Stimulated activated CD4-positive, alpha-beta T cell treated with anti-CD3 and anti-CD28 coated beads, Interleukin-12 subunit alpha, Interleukin-12 subunit beta, amount 100 ng/mL, for 48 hours (primary cell): ENCODE data around the gene C11orf24.

Source experiments
- DNase-seq, 3 donors: peaks; one replicate each; pipeline ENCODE4 v3.0.0-alpha.2; 2020; ENCODE audit warnings: low read depth in 2 of 3, low spot score in 1 of 3

Gene C11orf24

DNA sequence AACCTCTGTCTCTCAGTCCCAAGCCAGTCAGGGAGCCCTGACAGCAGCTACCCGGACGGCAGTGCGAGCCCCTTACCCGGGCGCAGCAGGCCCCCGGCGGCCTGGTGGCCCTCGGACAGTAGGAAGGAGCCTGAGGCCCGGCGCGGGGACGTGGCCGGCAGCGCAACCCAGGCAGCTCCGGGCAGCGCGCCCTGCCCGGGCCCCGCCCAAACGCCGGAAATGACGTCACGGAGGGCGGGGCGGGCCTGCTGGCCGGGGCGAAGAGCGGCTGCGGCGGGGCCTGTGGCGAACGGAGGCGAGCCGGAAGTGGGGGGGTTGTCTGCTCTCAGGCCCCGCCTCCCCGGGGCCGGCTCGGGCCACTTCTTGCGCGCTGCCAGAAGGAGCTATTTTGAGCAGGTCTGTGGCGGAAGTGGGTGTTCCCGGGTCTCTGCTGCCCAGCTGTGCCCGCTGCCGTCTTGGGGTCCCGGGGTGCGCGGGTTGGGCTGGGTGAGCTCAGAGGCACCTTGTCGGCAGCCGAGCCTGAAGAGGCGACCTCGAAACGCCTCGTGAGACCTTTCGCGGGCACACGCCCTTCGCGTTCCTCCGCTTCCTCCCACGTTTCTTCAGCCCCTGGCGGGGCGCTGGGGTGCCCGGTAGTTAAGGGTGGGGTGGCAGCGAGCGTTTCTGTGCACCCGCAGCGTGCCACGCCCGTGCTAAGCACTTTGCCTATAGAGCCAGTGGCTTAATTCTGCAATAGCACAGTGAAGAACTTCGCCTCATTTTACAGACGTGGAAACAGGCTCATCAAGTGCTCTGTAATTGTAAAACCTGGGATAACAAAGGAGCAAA is at the start of gene C11orf24:
Gene C11orf24 (minus strand): TSS at position 193 of the 828 bp plus-strand sequence. CDS start 8,206 bp downstream, outside the sequence.
- peak; percentile 83 to 93 (median 85) for DNase-seq

- DNase-seq = no peak
Observed at GRCh38 chr11:68317147-68317785, 45.5 kb upstream of the C11orf24 start.

DNA sequence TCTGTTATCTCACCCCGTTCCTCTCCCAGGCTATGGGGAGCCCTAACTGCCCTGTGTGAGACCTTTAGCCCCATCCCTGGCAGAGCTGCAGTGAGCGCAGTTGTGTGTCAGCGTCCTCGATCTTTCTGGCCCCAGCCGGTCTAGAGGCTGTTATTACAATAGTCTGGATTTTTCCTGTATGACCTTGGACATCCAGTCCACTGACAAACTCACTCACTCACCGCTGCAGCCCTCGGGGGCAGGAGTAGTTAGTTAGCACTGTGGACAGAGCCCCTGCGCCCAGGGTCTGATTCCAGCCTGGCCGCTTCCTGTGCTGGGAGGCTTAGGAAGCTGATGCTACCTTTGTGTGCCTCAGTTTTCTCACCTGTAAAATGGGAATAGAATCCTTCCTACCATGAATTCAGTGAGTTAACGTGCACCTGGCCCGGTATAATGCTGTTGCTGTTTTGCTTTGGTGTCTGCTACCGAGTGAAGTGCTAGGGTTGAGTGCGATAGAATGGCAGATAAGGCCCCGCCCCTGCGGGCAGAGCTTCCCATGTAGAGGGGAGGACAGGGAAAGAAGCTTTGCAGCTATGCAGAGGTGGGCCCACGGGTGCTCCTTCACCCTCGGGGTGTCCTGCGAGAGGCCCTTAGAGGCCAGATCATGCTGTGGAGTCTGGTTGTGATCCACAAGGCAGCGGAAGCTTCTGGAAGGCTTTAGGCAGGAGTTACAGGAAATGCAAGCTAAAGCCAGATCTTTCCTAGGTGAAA is 43.6 kb upstream of the C11orf24 start:
- no peak for DNase-seq

- no peak for DNase-seq
Observed at GRCh38 chr11:68314203-68315170, 42.7 kb upstream of the C11orf24 start.

GRCh38 chr11:68313574-68314202 is 41.9 kb upstream of the C11orf24 start:
- no peak for DNase-seq

DNA sequence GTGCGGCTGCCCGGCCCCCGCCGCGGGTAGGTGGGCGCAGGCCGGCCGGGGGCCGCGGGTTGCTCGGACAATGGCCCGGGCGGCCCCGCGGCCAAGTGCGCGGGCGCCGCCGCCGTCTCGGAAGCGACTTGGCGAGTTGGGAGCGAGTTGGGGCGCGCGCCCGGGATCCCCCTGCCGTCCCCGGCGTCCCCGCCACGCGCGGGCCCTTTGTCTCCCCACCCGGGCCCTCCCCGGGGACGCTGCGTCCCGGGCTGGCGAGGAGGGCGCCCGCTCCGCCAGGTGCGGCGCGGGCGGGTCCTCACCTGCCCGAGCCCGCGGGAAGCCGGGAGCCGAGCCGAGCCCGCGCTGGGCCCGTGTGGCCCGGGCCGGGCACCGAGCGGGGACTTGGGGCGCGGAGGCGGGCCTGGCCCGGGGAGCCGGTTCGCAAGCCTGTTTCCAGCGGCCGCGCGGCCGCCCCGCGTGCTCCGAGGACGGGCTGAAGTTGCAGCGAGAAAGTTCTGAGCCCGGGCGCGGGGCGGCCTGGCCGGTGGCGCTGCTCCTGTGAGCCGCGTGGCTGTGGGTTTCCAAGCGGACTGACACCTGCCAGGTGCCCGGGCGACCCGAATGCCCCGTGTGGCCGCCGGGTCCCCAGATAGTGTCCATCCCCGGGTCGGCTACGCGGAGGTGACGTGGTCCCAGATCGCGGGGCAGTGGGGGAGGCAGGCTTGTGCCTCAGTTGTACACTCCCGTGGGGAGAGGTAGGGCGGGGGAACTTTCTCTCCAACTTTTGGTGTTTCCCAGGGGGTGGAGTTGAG is 41.2 kb upstream of the C11orf24 start:
- DNase-seq = peak in 1 of 3 donors; percentile 15

DNA sequence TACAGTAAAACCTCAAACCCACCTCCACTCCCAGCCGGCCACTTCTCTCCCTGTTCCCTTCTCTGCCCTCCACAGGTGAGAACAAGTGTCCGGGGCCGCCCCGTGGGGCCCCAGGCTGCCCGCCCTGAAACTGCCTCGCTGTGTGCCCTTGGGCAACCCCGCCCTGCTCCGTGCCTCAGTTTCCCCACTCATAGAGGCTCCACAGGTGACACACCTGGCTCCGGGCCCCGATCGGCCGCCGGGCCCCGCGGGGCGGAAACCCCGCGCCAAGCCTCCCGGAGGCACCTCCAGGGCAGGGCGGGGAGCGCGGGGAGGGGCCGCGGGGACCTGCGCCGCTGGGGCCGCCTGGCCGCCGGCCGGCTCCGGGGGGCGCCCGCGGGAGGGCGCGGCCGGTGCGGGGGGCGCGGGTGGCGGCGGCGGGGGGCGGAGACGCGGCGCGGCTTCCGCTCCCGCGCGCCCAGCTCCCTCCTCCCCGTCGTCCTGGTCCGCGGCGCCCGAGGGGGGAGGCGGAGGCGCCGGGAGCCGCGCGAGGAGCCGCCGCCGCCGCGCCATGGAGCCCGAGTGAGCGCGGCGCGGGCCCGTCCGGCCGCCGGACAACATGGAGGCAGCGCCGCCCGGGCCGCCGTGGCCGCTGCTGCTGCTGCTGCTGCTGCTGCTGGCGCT is 40.5 kb upstream of the C11orf24 start, which contains the start of gene LRP5:
Gene LRP5 (plus strand): TSS at position 475 of the 663 bp plus-strand sequence. CDS start 124 bp downstream, at position 599.
- no peak for DNase-seq

- no peak for DNase-seq
Observed at GRCh38 chr11:68311160-68312116, 39.7 kb upstream of the C11orf24 start.

DNA sequence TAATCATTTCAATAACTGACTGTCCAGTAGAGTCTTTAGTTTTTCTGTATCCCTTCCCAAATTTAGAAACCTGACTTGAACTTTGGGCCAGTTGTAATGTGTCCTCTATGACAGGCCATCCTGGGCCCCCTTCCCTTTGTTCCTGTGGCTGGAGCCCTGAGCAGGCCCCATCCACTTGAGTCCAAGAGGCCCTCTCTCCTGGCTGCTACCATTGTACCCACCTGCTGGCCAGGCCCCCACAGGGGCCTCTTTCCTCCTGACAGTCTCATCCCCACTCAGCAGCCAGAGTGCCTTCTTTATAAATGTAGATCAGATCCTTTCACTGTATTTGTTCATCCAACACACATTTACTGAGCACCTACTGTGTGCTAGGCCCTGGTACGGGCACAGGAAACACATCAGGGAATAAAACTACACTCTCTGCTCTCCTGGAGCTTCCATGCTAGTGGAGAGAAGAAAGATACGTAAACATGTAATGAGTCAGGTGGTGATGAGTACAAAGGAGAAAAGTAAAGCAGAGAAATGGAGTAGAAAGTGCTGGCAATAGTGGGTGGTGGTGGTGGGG is 37.9 kb upstream of the C11orf24 start:
- DNase-seq = no peak

DNA sequence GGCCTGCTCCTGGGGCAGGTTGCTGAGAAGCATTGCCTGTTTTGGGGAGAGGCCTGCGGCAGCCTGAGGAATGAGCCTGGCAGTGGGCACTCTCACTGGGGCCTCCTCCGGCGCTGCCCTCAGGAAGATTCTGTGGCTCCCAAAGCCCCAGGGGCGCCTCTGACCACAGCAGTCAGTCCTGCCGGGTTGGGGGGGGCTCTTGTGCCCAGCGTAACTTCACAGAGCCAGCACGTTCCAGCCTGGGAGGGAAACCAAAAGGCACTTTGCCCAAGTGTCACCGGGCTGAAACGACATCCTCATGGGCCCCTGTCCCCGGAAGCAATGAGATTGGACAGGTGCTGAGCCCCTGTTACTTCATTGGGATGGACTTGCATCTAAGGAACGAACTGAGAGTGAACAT is 36.3 kb upstream of the C11orf24 start:
- no peak for DNase-seq

- DNase-seq = no peak
Observed at GRCh38 chr11:68306636-68307035, 34.9 kb upstream of the C11orf24 start.

DNA sequence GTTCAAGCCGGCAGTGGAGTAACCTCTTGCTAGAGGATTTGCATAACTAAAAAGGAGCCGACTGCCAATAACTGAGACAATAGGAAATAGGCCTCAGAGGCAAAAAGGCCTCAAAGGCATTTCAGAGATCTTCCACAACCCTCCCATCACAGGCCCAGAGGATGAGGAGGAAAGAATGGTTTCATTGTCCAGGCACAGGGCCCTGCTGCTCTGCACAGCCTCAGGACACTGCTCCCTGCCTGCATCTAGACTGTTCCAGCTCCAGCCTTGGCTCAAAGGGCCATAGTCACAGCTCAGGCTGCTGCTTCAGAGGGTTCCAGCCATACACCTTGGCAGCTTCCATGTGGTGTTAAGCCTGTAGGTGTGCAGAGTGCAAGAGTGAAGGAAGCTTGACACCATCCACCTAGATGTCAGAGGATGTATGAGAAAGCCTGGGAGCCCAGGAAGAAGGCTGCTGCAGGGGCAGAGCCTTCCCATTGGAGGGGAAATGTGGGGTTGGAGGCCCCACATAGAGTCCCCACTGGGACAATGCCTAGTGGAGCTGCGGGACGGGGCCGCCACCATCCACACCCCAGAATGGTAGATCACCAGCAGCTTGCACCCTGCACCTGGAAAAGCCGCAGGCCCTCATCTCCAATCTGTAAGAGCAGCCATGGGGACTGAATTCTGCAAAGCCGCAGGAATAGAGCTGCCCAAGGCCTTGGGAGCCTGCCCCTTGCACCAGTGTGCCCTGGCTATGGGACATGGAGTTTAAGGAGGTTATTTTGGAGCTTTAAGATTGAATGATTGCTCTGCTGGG is 32.4 kb upstream of the C11orf24 start:
- no peak for DNase-seq

GRCh38 chr11:68303083-68303482 is 31.3 kb upstream of the C11orf24 start:
- no peak for DNase-seq

GRCh38 chr11:68302670-68303069 is 30.9 kb upstream of the C11orf24 start:
- DNase-seq = no peak

DNA sequence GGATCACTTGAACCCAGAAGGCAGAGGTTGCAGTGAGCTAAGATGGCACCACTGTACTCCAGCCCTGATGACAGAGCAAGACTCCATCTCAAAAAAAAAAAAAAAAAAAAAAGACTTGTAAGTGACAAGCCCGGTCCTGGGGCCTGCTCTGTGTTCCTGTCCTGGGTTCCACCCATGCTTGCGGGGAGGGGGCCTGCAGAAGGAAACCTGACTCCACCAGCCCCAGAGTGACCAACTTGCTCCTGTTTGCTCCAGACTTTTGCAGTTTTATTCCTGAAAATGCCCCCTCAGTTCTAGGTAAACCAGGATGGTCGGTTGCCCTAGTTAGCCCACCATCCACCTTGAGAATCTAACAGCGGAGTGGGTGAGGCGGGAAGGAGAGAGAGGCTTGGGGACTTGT is 30.5 kb upstream of the C11orf24 start:
- DNase-seq = no peak

DNA sequence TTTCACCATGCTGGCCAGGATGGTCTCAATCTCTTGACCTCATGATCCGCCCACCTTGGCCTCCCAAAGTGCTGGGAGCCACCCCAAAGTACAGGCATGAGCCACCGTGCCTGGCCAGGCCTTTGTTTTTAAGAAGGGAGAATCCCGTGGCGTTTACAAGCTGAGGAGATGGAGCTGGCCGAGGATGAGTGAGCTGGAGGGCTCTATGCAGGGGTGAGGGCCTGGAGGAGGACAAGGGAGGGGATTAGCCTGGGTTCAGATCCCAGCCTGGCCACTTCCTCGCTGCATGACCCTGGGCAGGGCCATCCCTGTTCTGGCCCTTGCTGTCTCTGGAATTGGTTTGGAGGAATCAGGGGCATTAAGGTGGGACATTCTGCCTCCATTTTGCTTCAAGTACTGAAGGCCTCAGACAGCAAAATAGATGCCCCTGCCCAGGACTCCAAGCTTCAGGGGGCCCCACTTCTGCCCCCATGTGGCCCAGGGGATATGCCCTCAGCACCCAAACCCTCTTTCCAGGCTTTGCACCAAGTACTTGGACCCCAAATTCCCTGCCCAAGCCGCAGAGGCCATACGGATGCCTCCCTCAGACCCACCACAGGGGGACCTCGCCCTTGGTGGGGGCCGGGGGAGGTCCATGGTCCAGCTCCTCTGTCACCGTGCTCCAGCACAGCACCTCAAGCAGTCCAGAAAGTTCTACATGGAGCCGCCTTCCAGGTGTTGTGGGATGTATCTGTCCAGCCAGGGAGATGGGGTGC is 28.5 kb upstream of the C11orf24 start:
- no peak for DNase-seq
